GM23338 (cell line): ENCODE measurements around the gene ZFP90. TPM values are rescaled to one million over a fixed set of nuclear protein-coding genes. Genes with fewer than 3 reads are reported as not detected.

Source experiments
- EZH2 ChIP-seq: fragments of 200-600 bp; sonication (generic); IDR thresholded peaks from one replicate; pipeline ENCODE4 v1.8.0; 2017; ENCODE audit warnings: antibody characterized with exemption, mild to moderate bottlenecking, low read depth; ENCODE audit not compliant: unreplicated experiment
- EZH2phosphoT487 ChIP-seq: fragments of 200-600 bp; sonication (generic); IDR thresholded peaks from one replicate; pipeline ENCODE4 v1.8.1; 2018; ENCODE audit warnings: antibody characterized with exemption; ENCODE audit not compliant: unreplicated experiment
- NANOG ChIP-seq: IDR thresholded peaks from 2 replicates; pipeline ENCODE4 v1.6.1; 2016; ENCODE audit warnings: antibody characterized with exemption, borderline replicate concordance
- STAT1 ChIP-seq: IDR thresholded peaks from one replicate; pipeline ENCODE4 v1.6.1; 2016; ENCODE audit warnings: antibody characterized with exemption; ENCODE audit not compliant: unreplicated experiment
- ZNF462 ChIP-seq: fragments of 250-450 bp; sonication (Bioruptor Pico); IDR thresholded peaks from 2 replicates; pipeline ENCODE4 v1.5.0; 2020; ENCODE audit warnings: mild to moderate bottlenecking, moderate library complexity
- polyA plus RNA-seq: library from polyadenylated mRNA; unstranded; fragments of >200 nt; fragmentation: Nextera tagmentation; extraction: Ambion mirVana; gene quantifications from 2 replicates; pipeline ENCODE4 v1.2.1, GENCODE V29; 2016
- total RNA-seq: library from RNA; depleted of rRNA; stranded (reverse); fragments of >200 nt; shearing (Covaris generic); gene quantifications from 2 replicates; pipeline ENCODE4 v1.2.3, GENCODE V29; 2014
- TF ChIP-seq, protein P1 (sequence below), 2 experiments: fragments of 200-600 bp in 1 of 2; sonication (generic) in 1 of 2; conservative IDR thresholded peaks; 2 replicates each; pipeline versions ENCODE4 v1.5.1 to v1.6.1; 2016 to 2017; ENCODE audit warnings: antibody characterized with exemption in 2 of 2, low read depth in 2 of 2, mild to moderate bottlenecking in 2 of 2, moderate library complexity in 1 of 2
- TF ChIP-seq, protein P2 (sequence below): IDR thresholded peaks from 2 replicates; pipeline ENCODE4 v1.6.1; 2016; ENCODE audit warnings: antibody characterized with exemption

The ZFP90 gene
- total and polyA plus RNA-seq, 2 experiments from 2014 or later = 12.8 to 14.6 TPM

- no peak for TF ChIP-seq ZNF462
- TF ChIP-seq STAT1 = no peak
- TF ChIP-seq EZH2phosphoT487 = no peak
- TF ChIP-seq, protein P1, sequence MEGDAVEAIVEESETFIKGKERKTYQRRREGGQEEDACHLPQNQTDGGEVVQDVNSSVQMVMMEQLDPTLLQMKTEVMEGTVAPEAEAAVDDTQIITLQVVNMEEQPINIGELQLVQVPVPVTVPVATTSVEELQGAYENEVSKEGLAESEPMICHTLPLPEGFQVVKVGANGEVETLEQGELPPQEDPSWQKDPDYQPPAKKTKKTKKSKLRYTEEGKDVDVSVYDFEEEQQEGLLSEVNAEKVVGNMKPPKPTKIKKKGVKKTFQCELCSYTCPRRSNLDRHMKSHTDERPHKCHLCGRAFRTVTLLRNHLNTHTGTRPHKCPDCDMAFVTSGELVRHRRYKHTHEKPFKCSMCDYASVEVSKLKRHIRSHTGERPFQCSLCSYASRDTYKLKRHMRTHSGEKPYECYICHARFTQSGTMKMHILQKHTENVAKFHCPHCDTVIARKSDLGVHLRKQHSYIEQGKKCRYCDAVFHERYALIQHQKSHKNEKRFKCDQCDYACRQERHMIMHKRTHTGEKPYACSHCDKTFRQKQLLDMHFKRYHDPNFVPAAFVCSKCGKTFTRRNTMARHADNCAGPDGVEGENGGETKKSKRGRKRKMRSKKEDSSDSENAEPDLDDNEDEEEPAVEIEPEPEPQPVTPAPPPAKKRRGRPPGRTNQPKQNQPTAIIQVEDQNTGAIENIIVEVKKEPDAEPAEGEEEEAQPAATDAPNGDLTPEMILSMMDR (conservative IDR thresholded peaks at IDR 0.05; ENCODE audit: low read depth in 2 of 2) = 0 out of 4 replicates have a peak, but pooled peaks of 1 of the 2 experiments have one; percentile 2
- TF ChIP-seq NANOG = no peak
- TF ChIP-seq, protein P2, sequence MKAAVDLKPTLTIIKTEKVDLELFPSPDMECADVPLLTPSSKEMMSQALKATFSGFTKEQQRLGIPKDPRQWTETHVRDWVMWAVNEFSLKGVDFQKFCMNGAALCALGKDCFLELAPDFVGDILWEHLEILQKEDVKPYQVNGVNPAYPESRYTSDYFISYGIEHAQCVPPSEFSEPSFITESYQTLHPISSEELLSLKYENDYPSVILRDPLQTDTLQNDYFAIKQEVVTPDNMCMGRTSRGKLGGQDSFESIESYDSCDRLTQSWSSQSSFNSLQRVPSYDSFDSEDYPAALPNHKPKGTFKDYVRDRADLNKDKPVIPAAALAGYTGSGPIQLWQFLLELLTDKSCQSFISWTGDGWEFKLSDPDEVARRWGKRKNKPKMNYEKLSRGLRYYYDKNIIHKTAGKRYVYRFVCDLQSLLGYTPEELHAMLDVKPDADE = no peak
- TF ChIP-seq EZH2 = no peak
Observed at GRCh38 chr16:68508641-68509240, 30.4 kb upstream of the ZFP90 start (continued).
